Fibroblast of gingiva (primary cell): ENCODE results near the gene DPH3.
"Not testable (repeated sequence)": the region's sequence is repeated elsewhere in the genome, so short reads cannot be mapped to it uniquely, and the experiment has no call there.

Experiments used
- DNase-seq: peaks from one replicate; pipeline ENCODE4 v3.0.0-alpha.2; 2011; ENCODE audit warnings: low read depth

Gene DPH3

DNA sequence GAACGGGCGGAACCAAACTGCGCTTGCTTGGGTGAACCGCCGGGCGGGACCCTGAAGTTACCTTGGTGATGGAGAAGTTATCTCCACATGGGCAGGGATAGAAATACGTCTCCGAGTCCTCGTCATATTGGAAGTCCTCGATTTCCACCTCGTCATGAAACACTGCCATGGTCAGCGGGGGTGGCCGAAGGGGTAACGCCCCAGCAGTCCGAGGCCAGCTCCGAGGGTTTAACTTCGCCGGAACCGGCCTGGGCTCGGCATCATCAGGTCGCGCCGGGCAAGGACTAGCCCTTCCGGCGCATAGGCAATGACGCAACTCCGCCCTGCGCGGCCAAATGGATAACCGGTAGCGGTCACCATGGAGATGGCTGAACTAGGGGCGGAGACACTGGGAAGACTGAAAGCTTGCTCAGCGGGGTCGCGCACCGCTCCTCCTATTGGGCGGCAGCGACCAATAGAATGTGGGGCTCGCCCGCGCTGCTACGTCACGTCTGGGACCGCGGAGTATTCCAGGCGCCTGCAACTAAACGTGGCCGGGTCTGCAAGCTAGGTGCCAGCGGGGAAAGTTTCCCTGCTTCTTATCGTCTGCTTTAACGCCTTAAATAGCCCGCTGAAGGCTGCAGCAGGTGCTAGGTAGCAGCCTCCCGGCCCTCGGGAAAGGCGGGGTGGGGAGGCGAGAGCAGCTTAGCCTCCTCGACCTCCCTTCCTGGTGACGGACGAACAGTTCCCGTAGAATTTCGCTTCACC lies at the start of gene DPH3, which contains the start of gene OXNAD1:
Gene DPH3, minus strand, starts transcription at position 236 of the 747 bp plus-strand sequence. Its CDS starts 67 bp downstream, at position 169.
Gene OXNAD1, plus strand, starts transcription at position 505 of the 747 bp plus-strand sequence. CDS start 5,741 bp downstream, outside the sequence.
- DNase-seq: peak; percentile 100

DNA sequence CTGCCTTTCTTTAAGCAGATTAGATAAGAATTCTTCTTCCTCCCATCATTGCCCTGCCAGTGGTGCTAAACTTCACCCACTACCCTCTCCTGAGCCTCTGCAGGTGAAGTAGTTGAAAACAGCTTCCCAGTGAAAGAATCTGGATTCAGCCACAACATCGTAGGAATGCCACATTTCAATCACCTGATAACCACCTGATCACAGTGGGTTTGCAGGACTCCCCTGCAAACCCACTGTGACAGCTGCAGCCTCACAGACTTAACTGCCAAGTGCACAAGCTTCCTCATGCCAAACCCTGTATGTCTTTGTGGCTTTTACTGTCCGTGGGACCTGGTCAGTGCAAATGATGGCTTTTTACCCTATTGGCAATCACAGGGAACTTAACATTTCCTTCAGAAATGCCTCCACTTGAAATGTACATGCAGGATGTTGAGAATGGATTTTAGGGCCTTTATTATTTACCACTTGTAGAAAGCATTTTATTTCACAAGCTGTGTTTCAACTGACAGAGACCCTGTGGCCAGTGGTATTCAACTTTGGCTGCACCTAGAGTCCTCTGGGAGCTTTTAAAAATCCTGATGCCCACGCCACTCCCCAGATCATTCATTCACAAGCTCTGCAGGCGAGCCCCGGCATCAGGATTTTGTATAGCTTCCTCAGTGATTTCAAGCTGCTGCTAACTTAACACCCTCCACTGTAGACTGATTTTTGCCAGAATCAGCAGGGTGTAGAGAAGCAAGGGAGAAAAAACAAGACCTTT lies 49.3 kb upstream of the DPH3 start:
- no peak for DNase-seq

DNA sequence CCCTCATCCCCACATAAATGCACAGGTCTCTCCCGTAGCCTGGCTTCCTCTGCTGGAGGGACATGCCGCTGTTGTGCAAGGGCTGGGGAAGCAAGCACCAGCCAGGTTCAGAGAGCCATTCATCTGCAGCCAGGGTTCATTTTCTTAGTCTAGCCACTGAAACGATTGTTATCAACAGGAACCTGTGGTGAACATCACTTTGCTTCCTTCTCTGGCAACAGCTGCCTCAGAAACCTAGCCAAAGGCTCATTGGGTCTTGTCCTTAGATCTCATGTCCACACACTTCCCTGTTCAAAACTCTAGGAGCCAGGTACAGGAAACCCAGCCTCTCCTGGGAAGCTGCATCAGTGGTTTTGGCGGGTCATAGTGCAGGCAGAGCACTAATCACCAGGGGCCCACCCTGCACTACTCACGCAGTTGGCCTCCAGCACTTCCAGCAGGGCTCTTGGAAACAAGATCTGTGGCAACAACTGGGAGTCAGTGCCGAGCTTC lies 47.3 kb upstream of the DPH3 start:
- DNase-seq: peak; percentile 19

DNA sequence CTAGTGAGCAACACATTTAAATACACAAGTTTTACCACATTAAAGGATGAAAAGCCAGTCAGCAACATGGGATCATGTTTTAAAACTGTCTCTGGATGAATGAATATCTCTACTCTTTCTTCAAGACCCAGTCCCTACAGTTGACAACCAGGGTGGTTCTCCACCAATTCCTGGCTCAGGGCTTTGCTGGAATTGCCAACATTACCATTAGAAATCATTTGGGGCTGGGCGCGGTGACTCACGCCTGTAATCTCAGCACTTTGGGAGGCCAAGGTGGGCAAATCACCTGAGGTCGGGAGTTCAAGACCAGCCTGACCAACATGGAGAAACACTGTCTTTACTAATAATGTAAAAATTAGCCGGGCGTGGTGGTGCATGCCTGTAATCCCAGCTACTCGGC lies 45.7 kb upstream of the DPH3 start:
- DNase-seq: not testable (repeated sequence)

DNA sequence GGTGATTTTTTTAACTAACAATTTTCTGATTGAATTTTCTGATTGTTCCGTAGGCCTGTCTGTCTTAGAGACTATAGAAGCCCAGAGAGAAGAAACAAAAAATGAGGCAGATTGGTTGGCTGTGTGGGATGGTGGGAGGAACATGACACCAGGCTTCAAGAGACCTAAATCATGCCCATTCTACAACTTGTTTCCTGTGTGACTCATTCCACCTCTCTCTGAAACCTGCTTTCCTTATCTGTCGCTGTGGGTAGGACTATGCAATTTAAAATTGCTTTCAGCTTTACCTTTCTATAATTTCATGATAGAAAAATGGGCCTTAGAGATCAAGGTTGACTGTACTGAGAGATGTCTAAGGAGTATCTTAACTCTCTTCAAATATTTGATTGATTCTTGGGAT lies 44.8 kb upstream of the DPH3 start:
- DNase-seq: no peak

DNA sequence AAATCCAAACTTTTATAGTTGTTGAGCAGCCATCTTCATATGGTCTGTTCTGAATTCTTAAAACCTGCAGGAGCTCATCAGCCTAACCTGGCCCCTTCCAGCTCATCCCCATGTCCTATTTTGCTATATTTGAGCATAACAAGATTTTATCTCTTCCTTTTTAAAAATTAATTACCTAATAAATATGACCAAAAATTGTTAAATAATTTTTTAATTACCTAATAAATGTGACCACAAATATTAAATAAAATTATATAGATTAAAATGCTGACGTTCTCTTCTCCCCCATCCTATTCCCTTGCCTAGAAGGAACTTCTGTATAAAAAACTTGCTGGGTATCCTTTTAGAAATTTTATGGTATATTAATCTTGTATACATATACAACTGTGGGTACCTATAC lies 44.0 kb upstream of the DPH3 start:
- DNase-seq: no peak

DNA sequence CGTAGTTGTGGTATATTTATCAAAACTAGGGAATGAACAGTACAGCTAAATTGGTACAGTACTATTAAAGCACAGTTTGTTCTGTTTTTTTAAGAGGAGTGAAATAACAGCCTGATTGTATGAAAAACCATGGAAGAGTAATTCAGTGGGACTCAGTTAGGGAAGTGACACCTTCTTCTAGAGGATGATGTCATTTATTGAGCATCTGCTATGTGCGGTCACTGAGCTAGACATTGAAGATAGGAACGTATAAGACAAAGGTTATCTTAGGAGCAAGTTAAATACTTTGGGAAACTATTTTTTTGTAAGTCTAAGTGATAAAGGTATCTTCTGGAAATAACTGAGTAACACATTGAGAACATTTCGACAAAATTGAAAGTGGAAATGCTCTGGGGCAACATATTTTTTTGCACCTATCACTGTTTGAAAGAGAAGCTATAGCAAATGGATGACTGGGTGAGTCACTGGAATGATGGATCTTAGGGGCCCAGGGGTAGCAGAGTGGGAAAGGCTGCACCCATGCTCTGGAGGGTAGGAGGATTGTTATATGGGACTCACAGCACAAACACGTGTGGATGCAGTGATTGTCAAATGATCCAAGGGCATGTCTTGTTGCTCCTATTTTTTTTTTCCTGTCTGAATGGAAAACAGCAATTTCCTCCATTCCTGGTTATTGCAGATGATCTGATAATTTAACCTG lies 43.2 kb upstream of the DPH3 start:
- no peak for DNase-seq

DNA sequence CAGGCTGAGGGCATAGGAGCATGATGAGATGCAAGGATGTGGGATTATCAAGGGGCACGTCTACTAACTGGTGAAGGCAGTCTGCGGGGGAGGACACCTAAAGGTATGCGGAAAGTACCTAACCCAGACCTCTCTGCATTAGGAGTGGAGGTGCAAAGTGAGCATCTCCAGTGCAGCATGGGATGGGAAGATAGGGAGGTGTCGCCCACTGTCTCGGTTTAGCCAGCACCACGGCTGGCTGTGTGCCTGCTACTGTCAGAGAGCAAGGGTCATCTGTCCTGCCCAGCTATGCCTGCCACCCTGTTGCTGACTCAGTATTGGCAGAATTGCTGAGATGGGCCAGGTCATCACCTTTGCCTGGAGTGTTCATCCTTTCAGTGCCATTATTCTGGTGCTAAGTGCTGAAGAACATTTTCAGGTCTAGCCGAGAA lies 40.4 kb upstream of the DPH3 start:
- no peak for DNase-seq

DNA sequence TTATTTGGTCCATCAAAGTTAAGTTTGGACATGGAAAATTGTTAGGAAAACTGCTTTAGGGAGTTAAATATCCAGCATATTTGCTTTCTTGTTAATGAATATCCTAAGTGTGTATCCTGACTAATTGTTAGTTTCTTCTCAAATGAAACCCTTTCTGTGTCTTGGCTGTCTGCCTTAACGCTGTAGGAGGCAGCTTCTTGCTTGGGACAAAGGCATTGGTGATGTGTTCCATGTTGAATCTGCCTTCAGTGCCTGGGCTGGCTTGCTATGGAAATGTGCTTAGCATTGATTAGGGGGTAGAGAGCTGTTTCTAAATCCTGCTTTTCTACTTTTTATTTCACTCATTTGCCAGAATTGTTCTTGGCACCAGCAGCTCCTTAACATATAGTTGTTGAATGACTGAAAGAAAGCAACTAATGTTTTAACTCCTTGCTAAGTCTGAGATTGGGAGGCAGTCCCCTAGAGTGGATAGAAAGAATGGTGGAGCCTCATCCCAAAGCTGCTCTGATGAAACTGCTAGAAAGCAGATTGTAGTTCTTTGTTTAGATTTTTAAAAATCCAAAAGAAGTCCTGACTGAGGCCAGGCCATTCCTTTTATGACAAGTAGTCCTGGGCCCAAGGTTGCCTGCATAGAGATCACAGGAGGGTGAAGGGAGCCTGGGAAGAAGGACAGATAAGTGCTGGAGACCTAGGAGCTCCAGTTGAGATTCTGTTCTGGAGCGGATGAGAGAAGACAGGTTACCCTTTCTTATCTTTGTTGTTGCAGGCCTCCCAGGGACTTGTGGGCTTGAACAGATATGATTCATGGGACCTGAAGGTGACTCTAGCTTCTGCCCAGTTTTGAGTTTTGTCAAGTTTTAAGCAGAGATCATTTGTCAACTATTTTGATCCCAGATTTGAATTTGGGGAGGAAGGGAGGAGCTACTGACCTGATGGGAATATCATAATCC lies 39.6 kb upstream of the DPH3 start:
- no peak for DNase-seq

DNA sequence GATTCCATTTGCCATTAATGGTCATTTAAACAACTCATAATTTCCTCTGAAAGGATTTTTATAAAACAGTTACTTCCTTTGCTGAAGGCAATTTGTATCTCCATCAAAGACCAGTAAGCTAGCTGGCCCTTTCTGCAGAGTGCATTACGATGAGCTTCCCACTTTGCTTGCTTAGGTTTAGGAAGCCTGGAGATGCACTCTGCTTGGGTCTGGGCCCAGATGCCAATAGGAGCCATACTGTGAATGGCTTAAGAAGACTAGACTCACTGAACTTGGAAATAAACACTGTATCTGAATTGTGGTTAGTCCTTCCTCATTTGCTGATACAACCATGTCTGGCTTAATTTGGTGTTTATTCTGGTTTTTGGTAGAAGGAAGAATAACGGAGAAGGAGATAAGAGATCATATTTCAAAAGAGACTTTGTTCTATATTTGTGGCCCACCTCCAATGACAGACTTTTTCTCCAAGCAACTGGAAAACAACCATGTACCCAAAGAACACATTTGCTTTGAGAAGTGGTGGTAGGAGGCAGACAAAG lies 38.4 kb upstream of the DPH3 start:
- DNase-seq: no peak

DNA sequence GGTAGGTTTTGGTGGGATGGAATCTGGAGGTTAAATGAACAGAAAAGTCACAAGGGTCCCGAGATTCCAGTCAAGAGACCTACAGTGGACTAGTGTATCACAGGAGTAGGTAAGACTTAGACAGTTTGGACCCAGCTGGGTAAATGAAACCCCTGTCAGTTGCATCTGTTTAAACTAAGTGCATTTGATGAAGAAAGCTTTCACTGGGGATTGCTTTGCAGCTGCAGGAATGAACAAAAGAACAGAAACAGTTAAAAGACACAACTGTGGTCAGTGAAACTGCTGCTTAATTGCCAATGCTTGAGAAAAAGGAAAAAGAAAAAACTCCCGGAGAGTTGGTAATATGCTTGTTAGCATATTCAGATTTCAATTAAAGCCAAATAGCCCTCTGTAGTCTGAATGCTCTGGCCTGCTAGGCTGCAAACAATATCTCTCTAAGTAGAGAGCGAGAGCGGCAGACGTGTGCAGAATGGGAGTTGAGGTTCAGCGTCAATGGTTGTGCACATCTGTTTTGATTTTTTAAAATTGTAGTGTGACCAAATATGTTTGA lies 37.4 kb upstream of the DPH3 start:
- DNase-seq: no peak

DNA sequence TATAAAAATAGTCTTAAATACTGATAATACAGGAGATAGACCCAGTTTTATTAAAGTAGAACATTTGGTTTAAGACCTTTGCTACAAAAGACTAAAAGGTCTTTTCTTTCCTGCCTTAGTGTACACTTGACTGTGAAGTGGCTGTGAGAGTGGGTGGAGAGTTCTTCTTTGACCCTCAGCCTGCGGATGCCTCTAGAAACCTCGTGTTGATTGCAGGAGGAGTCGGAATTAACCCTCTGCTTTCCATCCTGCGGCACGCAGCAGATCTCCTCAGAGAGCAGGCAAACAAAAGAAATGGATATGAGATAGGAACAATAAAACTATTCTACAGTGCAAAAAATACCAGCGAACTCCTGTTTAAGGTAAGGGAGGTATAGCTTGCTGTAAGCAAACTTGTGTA lies 36.8 kb upstream of the DPH3 start:
- DNase-seq: no peak

DNA sequence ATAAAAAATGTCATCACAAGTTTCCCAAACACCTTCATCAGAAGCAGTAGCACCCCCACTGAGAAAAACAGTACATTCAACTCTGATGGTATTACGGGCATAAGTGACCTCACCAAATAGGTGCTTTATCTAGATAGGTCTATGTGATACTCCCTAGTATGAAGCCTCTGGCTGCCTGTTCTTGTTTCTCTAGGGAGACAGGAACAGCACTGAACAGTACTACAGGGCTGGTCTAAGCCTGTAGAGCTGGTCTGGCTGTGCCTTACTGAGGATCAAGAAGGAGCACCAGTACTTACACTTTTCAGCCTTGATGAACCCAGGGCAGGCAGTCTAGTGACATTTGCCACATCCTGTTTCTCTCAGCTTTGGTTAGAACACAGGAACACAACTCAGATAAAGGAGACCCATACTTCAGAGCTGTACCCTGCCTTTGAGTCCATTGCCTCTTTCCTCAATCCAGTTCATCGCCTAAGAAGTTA lies 36.2 kb upstream of the DPH3 start:
- DNase-seq: no peak

DNA sequence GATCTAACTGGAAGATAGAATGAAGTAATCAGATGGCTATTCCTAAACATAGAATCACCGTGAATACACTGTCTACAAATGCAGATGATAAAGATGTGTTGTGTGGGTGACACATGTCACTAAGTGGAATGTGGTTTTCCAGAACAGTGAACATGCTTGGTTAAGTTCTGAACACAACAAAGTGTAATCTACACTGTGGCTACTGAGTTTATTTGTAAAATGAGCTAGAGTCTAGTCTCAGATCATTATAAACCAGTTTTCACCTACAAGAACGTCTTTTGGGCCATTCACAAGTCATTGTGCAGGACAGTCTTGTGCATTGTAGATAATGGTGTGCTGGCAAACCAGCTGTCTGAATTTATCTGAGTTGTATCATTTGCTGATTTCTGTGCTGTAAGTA lies 35.6 kb upstream of the DPH3 start:
- DNase-seq: no peak

DNA sequence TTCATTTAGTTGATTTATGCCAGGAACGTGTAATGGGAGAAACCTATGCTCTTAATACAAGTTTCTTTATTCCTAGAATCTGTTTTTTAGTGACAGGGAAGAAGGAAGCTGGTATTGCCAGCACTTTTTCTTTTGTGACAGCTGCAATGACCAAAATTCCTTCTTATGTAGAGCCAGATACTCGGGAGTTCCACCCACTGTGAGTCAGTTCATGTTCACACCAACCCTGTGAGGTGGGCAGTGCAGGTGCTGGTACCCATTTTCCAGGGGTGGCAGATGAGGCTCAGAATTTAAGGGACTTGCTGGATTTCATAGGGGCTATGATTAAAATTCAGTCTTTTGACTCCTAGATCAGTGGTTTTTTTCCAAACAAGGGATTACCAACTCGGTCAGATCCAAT lies 35.0 kb upstream of the DPH3 start:
- no peak for DNase-seq

DNA sequence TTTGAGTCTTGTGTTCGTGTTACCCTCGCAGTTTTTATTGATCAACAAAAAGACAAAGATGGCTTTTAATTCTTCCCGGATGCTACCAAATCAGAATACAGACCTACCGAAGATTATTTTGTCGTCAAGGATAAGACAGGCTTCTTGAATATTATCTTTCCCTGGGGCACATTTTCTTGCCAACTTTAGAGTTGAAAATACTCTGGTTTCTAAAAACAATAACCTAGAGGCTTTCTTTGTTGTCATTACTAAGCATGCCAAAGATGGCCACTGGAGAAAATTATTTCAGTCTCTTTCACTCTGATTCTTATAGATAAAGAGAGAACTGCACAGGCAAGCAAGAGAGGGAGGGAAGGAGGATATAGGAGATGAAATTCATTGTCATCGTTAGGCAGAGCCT lies 34.1 kb upstream of the DPH3 start:
- DNase-seq: no peak

DNA sequence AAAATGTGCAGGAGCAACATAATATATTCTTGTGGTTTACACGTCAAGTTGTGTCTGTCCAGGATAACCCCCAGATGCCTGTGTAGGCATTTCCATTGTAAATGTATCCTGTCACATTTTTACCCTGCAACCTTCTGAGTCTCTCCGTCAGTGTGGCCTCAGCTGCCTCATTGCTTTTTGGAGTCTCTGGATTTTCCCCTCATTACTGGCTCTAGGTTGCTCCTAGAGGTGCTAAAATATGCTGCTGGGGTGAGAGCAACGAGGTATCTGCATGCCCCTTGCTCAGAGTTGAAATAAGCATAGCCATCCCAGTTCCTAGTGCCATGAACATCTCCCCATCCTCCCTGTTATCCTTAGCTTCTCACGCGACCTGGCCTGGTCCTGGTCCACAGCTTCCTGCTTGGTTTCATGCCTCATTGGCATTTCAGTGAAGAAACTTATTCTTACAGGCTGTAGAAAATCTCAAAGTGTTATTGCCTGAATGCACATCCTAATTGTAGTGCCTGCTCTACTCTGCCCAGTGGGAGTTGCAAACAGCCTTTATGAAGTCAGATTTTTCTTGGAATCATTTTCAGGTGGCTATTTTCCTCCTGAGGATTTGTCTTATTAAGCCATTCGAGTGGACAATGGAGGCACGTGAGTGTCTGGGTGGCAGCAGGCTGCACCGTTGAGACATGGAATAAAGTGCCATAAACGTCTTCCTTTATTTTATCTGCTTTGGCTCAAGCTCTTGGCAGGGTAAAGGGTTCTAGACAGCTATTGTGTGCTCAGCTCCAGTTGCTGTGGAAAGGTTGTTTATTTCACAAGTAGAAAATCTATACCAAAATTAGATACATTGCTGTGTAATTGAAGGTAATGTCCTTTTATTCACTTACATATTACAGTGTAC lies 33.5 kb upstream of the DPH3 start:
- no peak for DNase-seq

DNA sequence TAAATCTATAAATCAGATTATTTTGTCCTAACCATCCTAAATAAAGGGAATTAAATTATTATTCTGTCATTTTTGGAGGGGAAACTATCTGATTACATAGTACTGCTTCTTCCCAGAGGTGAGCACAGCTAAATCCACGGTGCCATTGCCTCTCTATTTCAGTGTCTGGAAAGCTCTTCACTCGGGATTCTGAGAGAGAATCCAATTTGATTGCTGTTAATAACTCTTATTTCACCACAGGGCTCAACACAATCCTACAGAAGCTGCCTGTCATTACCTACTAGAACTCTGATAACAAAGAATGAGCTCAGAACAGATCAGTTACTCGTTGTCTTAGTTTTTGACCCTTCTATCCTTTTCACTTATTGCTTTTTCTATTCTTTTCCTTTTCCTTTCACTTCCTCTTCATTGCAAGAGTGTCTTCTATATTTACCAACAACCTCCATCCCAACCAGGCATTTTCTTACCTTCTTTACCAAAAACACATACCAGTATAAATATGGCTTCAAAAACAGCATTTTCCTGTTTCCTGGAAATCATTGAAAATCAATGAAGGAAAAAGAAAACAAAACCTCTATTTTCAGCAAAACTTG lies 30.7 kb upstream of the DPH3 start:
- DNase-seq: no peak

DNA sequence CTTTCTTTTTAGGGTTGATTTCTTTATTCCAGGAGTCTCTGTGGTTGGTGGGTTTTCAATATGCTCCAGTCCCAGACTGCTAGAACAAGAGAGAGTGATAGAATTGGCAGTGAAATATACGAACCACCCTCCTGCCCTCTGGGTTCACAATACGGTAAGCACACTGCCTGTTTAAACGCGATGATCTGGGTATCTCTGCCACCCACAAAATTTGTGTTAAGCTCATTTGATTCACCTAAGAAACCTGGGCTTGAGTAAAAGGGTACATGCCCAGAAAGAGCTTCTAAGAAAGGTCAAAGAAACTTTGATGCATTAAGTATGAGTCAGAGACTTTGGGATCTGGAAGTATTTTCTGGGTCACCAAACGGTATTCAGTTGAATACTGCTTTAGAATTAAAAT lies 30.1 kb upstream of the DPH3 start:
- DNase-seq: no peak
